ENCODE results near the gene PSMG3. TPM values are rescaled to one million over a fixed set of nuclear protein-coding genes. Genes with fewer than 3 reads are reported as not detected.

The PSMG3 gene
- total and polyA plus RNA-seq, 8 donors = 4.9 to 71.5 (median 33.3) TPM; not detected in 1

GRCh38 chr7:1532456-1533254, 37.2 kb downstream of the PSMG3 start:
- Histone ChIP-seq H3K4me3 (peak overlapping the region; percentile 69 to 81 (median 70)), H3K4me1 (peaks cover 52 to 69% (median 57%) of the 10 kb centered on the region in 4 donors), H3K9me3 (no peaks in the 10 kb centered on the region), H3K27ac (peak overlapping the region; percentile 96 to 100 (median 98)), H3K36me3 (peaks cover 6 to 16% (median 13%) of the 10 kb centered on the region in 4 donors), H3K27me3 (no peaks in the 10 kb centered on the region)
- 2 to 3% (median 2%) methylated on average over 31 to 36 of the region's 36 CpGs for WGBS, 5 donors
- DNase-seq = peak; percentile 88 to 94
- intact Hi-C loops (cut with DNase I; ENCODE audit: low total_unique reads) = no loop called here
- TF ChIP-seq POLR2A (IDR thresholded peaks at IDR 0.05) = peak in 2 of 4 donors; percentile 38 to 63
- peak; percentile 47 to 91 (median 79) for TF ChIP-seq POLR2AphosphoS5 (IDR thresholded peaks at IDR 0.05)
- TF ChIP-seq EP300 (IDR thresholded peaks at IDR 0.05) = peak; percentile 24
- no peak for TF ChIP-seq CTCF (IDR thresholded peaks at IDR 0.05)

GRCh38 chr7:1531979-1532455, 37.8 kb downstream of the PSMG3 start:
- Histone ChIP-seq H3K36me3 (peaks cover 6 to 16% (median 13%) of the 10 kb centered on the region in 4 donors), H3K4me3 (peak overlapping the region; percentile 69 to 81 (median 70)), H3K4me1 (peaks cover 48 to 64% (median 52%) of the 10 kb centered on the region in 4 donors), H3K9me3 (no peaks in the 10 kb centered on the region), H3K27ac (peak overlapping the region; percentile 96 to 100 (median 98)), H3K27me3 (peaks cover 0 to 5% (median 0%) of the 10 kb centered on the region in 3 donors)
- DNase-seq = peak; percentile 55 to 62
- WGBS, 5 donors = 6 to 20% (median 16%) methylated on average over 5 to 10 of the region's 10 CpGs
- intact Hi-C loops (cut with DNase I; ENCODE audit: low total_unique reads) = no loop called here
- TF ChIP-seq EP300 (IDR thresholded peaks at IDR 0.05) = no peak
- TF ChIP-seq POLR2AphosphoS5 (IDR thresholded peaks at IDR 0.05) = no peak
- TF ChIP-seq POLR2A (IDR thresholded peaks at IDR 0.05) = no peak
- TF ChIP-seq CTCF (IDR thresholded peaks at IDR 0.05) = no peak

- intact Hi-C loops (cut with DNase I; ENCODE audit: low total_unique reads) = no loop called here
- peak in 2 of 3 donors; percentile 29 to 53 for TF ChIP-seq POLR2AphosphoS5 (IDR thresholded peaks at IDR 0.05)
- TF ChIP-seq EP300 (IDR thresholded peaks at IDR 0.05) = no peak
- Histone ChIP-seq H3K9me3 (no peaks in the 10 kb centered on the region), H3K4me1 (peaks cover 42 to 58% (median 46%) of the 10 kb centered on the region in 4 donors), H3K27me3 (peaks cover 0 to 8% (median 0%) of the 10 kb centered on the region in 3 donors), H3K27ac (peak overlapping the region; percentile 96 to 100 (median 98)), H3K36me3 (peaks cover 6 to 16% (median 12%) of the 10 kb centered on the region in 4 donors), H3K4me3 (peak overlapping the region; percentile 69 to 81 (median 70))
- peak; percentile 42 to 72 for DNase-seq
- WGBS, 5 donors = 0 to 5% (median 0%) methylated on average over 12 to 55 of the region's 55 CpGs
These were observed 38.4 kb downstream of the PSMG3 start for GRCh38 chr7:1531263-1531978.

GRCh38 chr7:1530946-1531262, 38.9 kb downstream of the PSMG3 start:
- peaks cover 36 to 53% (median 41%) of the 10 kb centered on the region in 4 donors for H3K4me1 ChIP-seq
- no peaks in the 10 kb centered on the region for H3K9me3 ChIP-seq
- TF ChIP-seq CTCF (IDR thresholded peaks at IDR 0.05) (no peak), POLR2AphosphoS5 (IDR thresholded peaks at IDR 0.05) (no peak), POLR2A (IDR thresholded peaks at IDR 0.05) (no peak), EP300 (IDR thresholded peaks at IDR 0.05) (no peak)
- intact Hi-C loops (cut with DNase I; ENCODE audit: low total_unique reads) = no loop called here
- peak overlapping the region; percentile 69 to 81 (median 70) for H3K4me3 ChIP-seq
- peak overlapping the region; percentile 96 to 100 (median 98) for H3K27ac ChIP-seq
- H3K27me3 ChIP-seq = peaks cover 0 to 10% (median 0%) of the 10 kb centered on the region in 3 donors
- peaks cover 6 to 11% (median 8%) of the 10 kb centered on the region in 4 donors for H3K36me3 ChIP-seq
- DNase-seq = peak in 1 of 2 donors; percentile 64
- WGBS, 5 donors = 0 to 3% (median 0%) methylated on average over 13 to 45 of the region's 45 CpGs; no CpG with 5 or more reads in 2 of the 5 donors
